A673 (cell line): ENCODE data around the gene SYTL3. TPM values are rescaled to one million over a fixed set of nuclear protein-coding genes. Genes with fewer than 3 reads are reported as not detected.

ENCODE experiments used
- BruUV-seq: library from RNA; stranded (reverse); fragments of 400-500 nt; replicated peaks from 2 replicates; lab custom pipeline; 2021; lab: Mats Ljungman, UMichigan
- CTCF ChIA-PET: fragments of 300-600 bp; sonication (Branson Sonifier 250); formaldehyde crosslinking; loops from one replicate; lab custom pipeline; 2022; ENCODE audit warnings: antibody characterized with exemption; lab: Charles Lee
- POLR2A ChIA-PET: fragments of 300-600 bp; sonication (Branson Sonifier 250); formaldehyde crosslinking; loops from one replicate; lab custom pipeline; 2022; ENCODE audit warnings: antibody characterized with exemption; ENCODE audit not compliant: low non-redundant PET; lab: Charles Lee
- DNase-seq: peaks from one replicate; pipeline ENCODE4 v3.0.0-alpha.2; 2015; ENCODE audit warnings: low spot score
- H3K27ac ChIP-seq: fragments of 200-600 bp; sonication (generic); 2 replicates; pipeline ENCODE4 v1.5.1; 2016; ENCODE audit warnings: mixed run types, low read depth, mild to moderate bottlenecking, mixed read lengths, antibody characterized with exemption, low read length; ENCODE audit not compliant: poor library complexity, severe bottlenecking
- H3K27me3 ChIP-seq: fragments of 200-600 bp; sonication (generic); replicated peaks from 2 replicates; pipeline ENCODE4 v1.6.1; 2017; ENCODE audit warnings: mixed run types, low read depth, mild to moderate bottlenecking, mixed read lengths, antibody characterized with exemption, low read length; ENCODE audit not compliant: insufficient read depth, poor library complexity
- H3K36me3 ChIP-seq: fragments of 200-600 bp; sonication (generic); 2 replicates; pipeline ENCODE4 v1.6.1; 2016; ENCODE audit warnings: mixed run types, mild to moderate bottlenecking, mixed read lengths, antibody characterized with exemption, low read length; ENCODE audit not compliant: insufficient read depth, poor library complexity, severe bottlenecking
- H3K4me1 ChIP-seq: fragments of 200-600 bp; sonication (generic); 2 replicates; pipeline ENCODE4 v1.6.1; 2017; ENCODE audit warnings: mixed run types, mild to moderate bottlenecking, mixed read lengths, antibody characterized with exemption, low read length; ENCODE audit not compliant: insufficient read depth, poor library complexity, severe bottlenecking
- H3K4me3 ChIP-seq: fragments of 200-600 bp; sonication (generic); 2 replicates; pipeline ENCODE4 v1.5.1; 2016; ENCODE audit warnings: low read depth, mixed run types, mild to moderate bottlenecking, mixed read lengths, low read length; ENCODE audit not compliant: poor library complexity, severe bottlenecking
- H3K9me3 ChIP-seq: fragments of 200-600 bp; sonication (generic); 2 replicates; pipeline ENCODE4 v1.6.1; 2016; ENCODE audit warnings: mixed run types, low read depth, mild to moderate bottlenecking, mixed read lengths, antibody characterized with exemption, low read length; ENCODE audit not compliant: poor library complexity, severe bottlenecking
- EZH2 ChIP-seq: fragments of 200-600 bp; sonication (generic); IDR thresholded peaks from 2 replicates; pipeline ENCODE4 v1.6.1; 2017; ENCODE audit warnings: borderline replicate concordance, low read depth, mild to moderate bottlenecking, mixed read lengths, antibody characterized with exemption, low read length; ENCODE audit not compliant: poor library complexity, severe bottlenecking
- intact Hi-C: fragments of 100-400 bp; cut with micrococcal nuclease; formaldehyde crosslinking; loops from one replicate; pipeline ENCODE4 v1.10.0; 2022; ENCODE audit not compliant: unreplicated experiment
- total RNA-seq: library from RNA; stranded (reverse); gene quantifications from 2 replicates; pipeline ENCODE4 v1.2.3, GENCODE V29; 2021
- TF ChIP-seq, protein P1 (sequence below): fragments of 300-800, 200-600 bp; sonication (generic); conservative IDR thresholded peaks from 2 replicates; pipeline ENCODE4 v1.5.1; 2017; ENCODE audit warnings: low read depth, mild to moderate bottlenecking, antibody characterized with exemption, low read length, moderate library complexity, mixed read lengths

Gene SYTL3
- total RNA-seq, 1 experiment from 2014 or later: 0.82 TPM

DNA sequence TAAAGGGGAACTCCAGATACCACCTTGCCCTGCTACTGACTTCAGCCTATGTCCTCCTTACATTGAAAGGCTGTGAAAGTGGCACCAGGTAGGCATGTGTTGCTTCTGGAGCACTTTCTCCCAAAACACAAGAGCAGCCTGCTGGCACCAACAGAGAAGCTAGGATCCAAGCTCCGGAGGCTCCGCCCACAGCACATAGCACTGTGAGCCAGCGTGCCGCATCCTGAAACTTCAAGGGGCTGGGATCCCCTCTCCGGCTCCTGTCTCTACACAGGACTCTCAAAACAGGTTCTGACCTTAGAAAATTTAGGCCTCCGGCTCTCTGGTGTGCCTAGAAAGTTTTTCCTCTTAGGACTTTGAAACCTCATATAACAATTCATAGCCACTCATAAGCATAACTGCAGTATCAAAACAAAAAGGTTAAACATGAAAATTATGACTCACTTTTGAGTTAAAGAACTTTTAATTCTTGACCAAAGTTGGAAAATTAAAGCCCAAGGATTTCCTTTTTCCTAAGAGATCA is 128.2 kb downstream of the SYTL3 start:
- CTCF ChIA-PET: no interaction called here
- Histone ChIP-seq H3K36me3 (peaks cover 76% of the 10 kb centered on the region), H3K4me1 (peaks cover 17% of the 10 kb centered on the region), H3K9me3 (no peaks in the 10 kb centered on the region), H3K27ac (no peak overlapping the region), H3K4me3 (no peak overlapping the region), H3K27me3 (no peaks in the 10 kb centered on the region)
- POLR2A ChIA-PET: no interaction called here
- intact Hi-C loops: no loop called here
- no TSS peak for BruUV-seq
- DNase-seq: no peak
- TF ChIP-seq, protein P1, sequence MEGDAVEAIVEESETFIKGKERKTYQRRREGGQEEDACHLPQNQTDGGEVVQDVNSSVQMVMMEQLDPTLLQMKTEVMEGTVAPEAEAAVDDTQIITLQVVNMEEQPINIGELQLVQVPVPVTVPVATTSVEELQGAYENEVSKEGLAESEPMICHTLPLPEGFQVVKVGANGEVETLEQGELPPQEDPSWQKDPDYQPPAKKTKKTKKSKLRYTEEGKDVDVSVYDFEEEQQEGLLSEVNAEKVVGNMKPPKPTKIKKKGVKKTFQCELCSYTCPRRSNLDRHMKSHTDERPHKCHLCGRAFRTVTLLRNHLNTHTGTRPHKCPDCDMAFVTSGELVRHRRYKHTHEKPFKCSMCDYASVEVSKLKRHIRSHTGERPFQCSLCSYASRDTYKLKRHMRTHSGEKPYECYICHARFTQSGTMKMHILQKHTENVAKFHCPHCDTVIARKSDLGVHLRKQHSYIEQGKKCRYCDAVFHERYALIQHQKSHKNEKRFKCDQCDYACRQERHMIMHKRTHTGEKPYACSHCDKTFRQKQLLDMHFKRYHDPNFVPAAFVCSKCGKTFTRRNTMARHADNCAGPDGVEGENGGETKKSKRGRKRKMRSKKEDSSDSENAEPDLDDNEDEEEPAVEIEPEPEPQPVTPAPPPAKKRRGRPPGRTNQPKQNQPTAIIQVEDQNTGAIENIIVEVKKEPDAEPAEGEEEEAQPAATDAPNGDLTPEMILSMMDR: no peak
- no peak for TF ChIP-seq EZH2

DNA sequence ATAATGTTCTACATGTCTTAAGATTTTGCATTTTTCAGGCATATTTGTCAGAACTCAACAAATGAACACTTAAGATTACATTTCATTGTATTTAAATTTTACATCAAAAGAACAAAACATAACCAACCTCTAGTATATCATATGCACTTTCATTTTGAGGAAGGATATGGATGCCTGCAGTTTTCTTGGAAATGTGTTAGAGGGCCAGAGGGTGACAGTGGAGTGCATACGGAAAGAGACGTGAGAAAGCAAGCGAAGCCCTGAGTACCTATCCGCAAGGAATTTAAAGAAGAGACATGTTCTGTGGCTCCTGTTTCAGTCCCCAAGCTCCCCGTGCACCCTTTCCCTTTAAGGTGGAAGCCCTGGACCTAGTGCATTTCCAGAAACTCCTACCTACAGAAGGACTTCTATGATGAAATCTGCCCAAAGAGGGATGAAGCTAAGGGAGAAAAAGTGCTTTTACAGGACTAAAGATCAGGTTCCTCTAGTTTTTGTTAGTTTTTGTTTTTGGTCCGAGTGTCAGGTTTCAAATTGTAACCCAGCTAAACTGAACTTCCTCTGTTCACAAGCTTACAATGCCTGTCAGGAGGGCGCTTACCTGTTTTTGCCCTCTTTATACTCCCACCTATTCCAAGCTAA is 130.5 kb downstream of the SYTL3 start:
- ChIA-PET POLR2A (no interaction called here), CTCF (no interaction called here)
- no peak overlapping the region for H3K27ac ChIP-seq
- TF ChIP-seq EZH2: no peak
- TF ChIP-seq, protein P1: no peak
- no peak overlapping the region for H3K4me3 ChIP-seq
- BruUV-seq: no TSS peak
- no peaks in the 10 kb centered on the region for H3K9me3 ChIP-seq
- no peaks in the 10 kb centered on the region for H3K4me1 ChIP-seq
- intact Hi-C loops: no loop called here
- H3K27me3 ChIP-seq: no peaks in the 10 kb centered on the region
- no peak for DNase-seq
- H3K36me3 ChIP-seq: peaks cover 80% of the 10 kb centered on the region

DNA sequence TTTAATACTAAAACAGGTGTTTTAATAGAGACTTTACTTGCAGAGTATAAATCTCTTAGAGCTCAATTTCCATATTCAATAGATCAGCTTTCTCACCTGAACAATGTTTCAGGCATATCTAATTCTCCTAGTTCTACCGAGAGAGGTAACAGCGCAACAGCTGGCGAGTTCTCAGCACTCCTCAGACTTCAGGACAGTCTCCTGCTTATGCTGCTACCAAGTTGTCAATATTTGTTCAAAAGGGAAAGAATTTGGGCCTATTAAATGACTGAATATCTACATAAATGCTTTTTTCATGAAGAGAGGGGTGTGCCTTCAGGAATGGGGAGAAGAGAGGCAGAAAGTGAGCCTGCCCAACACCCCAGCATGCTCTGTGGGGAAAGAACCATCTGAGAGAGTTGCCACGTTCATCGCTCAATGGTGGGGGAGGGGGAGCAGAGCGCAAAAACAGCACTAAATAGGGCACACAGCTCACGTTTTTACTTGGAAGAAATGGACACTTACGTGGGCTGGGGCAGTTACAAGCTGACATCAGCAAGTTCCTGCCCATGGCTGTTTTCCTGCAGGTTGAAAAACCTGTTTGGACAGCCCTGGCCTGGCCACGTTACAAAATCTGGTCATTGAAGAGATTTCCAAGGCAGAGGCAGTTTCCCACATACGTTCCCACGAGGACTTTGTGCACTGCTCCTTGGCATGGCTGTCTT is 131.3 kb downstream of the SYTL3 start:
- no peaks in the 10 kb centered on the region for H3K9me3 ChIP-seq
- peaks cover 77% of the 10 kb centered on the region for H3K36me3 ChIP-seq
- TF ChIP-seq, protein P1: no peak
- TF ChIP-seq EZH2: no peak
- no peak overlapping the region for H3K27ac ChIP-seq
- no peak overlapping the region for H3K4me3 ChIP-seq
- intact Hi-C loops: no loop called here
- BruUV-seq: no TSS peak
- ChIA-PET POLR2A (no interaction called here), CTCF (no interaction called here)
- DNase-seq: no peak
- H3K4me1 ChIP-seq: no peaks in the 10 kb centered on the region
- H3K27me3 ChIP-seq: no peaks in the 10 kb centered on the region
